WTC11 (cell line): ENCODE results near the gene S1PR3. TPM values are rescaled to one million over a fixed set of nuclear protein-coding genes. Genes with fewer than 3 reads are reported as not detected.

Experiments
- ATAC-seq: fragments of 200-7000 bp; cut with Tn5 transposase; 2 replicates; pipeline ENCODE4 v1.10.0; 2021; ENCODE audit warnings: mild to moderate bottlenecking, moderate library complexity
- CTCF ChIA-PET: fragments of 300-600 bp; sonication (Branson Sonifier 250); formaldehyde crosslinking; loops from one replicate; lab custom pipeline; 2021; ENCODE audit warnings: antibody characterized with exemption; lab: Charles Lee
- POLR2A ChIA-PET: fragments of 350-600 bp; sonication (Branson Sonifier 250); formaldehyde crosslinking; loops from one replicate; lab custom pipeline; 2021; ENCODE audit warnings: antibody characterized with exemption; lab: Charles Lee
- DNase-seq: peaks from one replicate; pipeline ENCODE4 v3.0.0; 2021; ENCODE audit warnings: low spot score
- H3K27ac Mint-ChIP-seq: 2 replicates; pipeline ENCODE4 v1.8.0; 2021; ENCODE audit warnings: mixed read lengths
- H3K27me3 Mint-ChIP-seq: 2 replicates; pipeline ENCODE4 v1.8.0; 2021; ENCODE audit warnings: low read depth, mild to moderate bottlenecking, moderate library complexity, mixed read lengths
- H3K36me3 Mint-ChIP-seq: 2 replicates; pipeline ENCODE4 v1.8.0; 2021; ENCODE audit warnings: mixed read lengths
- H3K4me1 Mint-ChIP-seq: 2 replicates; pipeline ENCODE4 v1.8.0; 2022; ENCODE audit warnings: mixed read lengths
- H3K4me3 Mint-ChIP-seq: 2 replicates; pipeline ENCODE4 v1.8.0; 2021; ENCODE audit warnings: mild to moderate bottlenecking, moderate library complexity, mixed read lengths
- H3K9me3 Mint-ChIP-seq: 2 replicates; pipeline ENCODE4 v1.8.0; 2021; ENCODE audit warnings: mixed read lengths
- ATF6 ChIP-seq: sonication (generic); formaldehyde crosslinking; IDR thresholded peaks from 2 replicates; pipeline ENCODE4 v1.8.1; 2023; ENCODE audit warnings: mild to moderate bottlenecking, missing genetic modification reagents
- FOXK1 ChIP-seq: sonication (generic); formaldehyde crosslinking; IDR thresholded peaks from 2 replicates; pipeline ENCODE4 v1.8.0; 2022; ENCODE audit warnings: mild to moderate bottlenecking, moderate library complexity, missing genetic modification reagents
- MXD4 ChIP-seq: fragments of 250-450 bp; sonication (Bioruptor Pico); IDR thresholded peaks from 2 replicates; pipeline ENCODE4 v1.8.0; 2021; ENCODE audit warnings: mild to moderate bottlenecking, moderate library complexity, borderline replicate concordance
- PREB ChIP-seq: sonication (generic); formaldehyde crosslinking; IDR thresholded peaks from 2 replicates; pipeline ENCODE4 v1.8.1; 2022; ENCODE audit warnings: mild to moderate bottlenecking, missing genetic modification reagents, moderate library complexity, borderline replicate concordance
- PRRX2 ChIP-seq: fragments of 250-450 bp; sonication (Bioruptor Pico); IDR thresholded peaks from 2 replicates; pipeline ENCODE4 v1.8.0; 2021; ENCODE audit warnings: mild to moderate bottlenecking
- SMAD3 ChIP-seq: sonication (generic); formaldehyde crosslinking; IDR thresholded peaks from 2 replicates; pipeline ENCODE4 v1.8.0; 2022; ENCODE audit warnings: missing genetic modification reagents, mild to moderate bottlenecking, borderline replicate concordance
- ZNF416 ChIP-seq: fragments of 250-450 bp; sonication (Bioruptor Pico); IDR thresholded peaks from 2 replicates; pipeline ENCODE4 v1.9.0; 2021; ENCODE audit warnings: mild to moderate bottlenecking, inconsistent platforms
- ZNF671 ChIP-seq: fragments of 250-450 bp; sonication (Bioruptor Pico); IDR thresholded peaks from 2 replicates; pipeline ENCODE4 v1.8.0; 2021; ENCODE audit warnings: mild to moderate bottlenecking
- ZSCAN18 ChIP-seq: fragments of 250-450 bp; sonication (Bioruptor Pico); IDR thresholded peaks from 2 replicates; pipeline ENCODE4 v2.1.2; 2022; ENCODE audit warnings: mild to moderate bottlenecking, moderate library complexity
- total RNA-seq: library from RNA; stranded (reverse); gene quantifications from 3 replicates; pipeline ENCODE4 v1.2.3, GENCODE V29; 2021
- TF ChIP-seq, protein P1 (sequence below): fragments of 250-450 bp; sonication (Bioruptor Pico); IDR thresholded peaks from 2 replicates; pipeline ENCODE4 v1.9.0; 2021; ENCODE audit warnings: mild to moderate bottlenecking, borderline replicate concordance

Gene S1PR3
- total RNA-seq, 1 experiment from 2014 or later, result 7.1 TPM

DNA sequence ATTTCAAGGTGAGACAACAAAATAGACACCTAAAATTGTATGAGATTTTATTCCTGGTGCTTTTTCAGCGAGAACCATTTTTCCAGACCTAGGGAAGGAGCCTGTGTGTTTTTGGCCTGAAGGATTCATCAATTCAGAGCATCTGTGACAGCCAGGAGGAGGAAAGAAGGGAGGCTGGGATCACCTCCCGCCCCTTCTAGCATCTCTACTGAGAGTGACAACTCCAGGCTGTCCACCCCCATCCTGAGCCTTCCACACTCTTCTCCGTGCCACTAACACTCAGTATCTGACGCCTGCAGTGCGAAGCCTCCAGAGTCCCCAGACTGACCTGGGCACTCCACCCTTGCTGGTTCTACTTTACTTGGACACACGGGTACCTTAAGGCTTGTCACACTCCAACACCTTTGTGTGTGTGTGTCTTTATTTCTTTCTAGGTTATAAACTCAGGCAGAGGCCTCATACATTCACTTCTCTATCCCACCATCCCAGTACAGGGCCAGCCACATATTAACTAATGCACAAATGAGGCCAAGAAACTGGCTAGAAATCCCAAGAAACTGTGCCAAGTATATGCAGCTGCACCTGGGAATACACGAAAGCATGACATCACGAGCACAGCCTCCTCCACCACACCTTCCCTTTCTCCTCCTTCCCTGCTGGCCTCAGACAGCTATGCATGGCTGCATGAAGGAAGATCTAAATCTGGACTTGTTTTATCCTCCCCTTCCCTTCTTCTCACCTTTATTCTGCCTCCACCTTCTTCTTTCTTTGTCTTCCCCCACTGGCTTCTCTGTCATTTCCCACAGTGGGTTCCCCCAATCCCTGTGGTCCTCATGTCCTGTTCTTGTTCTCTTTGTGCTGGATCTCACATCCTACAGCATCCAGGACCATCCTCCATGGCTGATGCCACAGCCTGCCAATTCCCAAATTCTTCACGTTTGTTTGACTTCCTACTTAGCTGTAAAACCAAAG, 16.0 kb downstream of the S1PR3 start (continued):
- TF ChIP-seq ZSCAN18, result no peak
- TF ChIP-seq SMAD3, result no peak
- TF ChIP-seq FOXK1 (CRISPR knock-in tag), result no peak
- TF ChIP-seq, protein P1, sequence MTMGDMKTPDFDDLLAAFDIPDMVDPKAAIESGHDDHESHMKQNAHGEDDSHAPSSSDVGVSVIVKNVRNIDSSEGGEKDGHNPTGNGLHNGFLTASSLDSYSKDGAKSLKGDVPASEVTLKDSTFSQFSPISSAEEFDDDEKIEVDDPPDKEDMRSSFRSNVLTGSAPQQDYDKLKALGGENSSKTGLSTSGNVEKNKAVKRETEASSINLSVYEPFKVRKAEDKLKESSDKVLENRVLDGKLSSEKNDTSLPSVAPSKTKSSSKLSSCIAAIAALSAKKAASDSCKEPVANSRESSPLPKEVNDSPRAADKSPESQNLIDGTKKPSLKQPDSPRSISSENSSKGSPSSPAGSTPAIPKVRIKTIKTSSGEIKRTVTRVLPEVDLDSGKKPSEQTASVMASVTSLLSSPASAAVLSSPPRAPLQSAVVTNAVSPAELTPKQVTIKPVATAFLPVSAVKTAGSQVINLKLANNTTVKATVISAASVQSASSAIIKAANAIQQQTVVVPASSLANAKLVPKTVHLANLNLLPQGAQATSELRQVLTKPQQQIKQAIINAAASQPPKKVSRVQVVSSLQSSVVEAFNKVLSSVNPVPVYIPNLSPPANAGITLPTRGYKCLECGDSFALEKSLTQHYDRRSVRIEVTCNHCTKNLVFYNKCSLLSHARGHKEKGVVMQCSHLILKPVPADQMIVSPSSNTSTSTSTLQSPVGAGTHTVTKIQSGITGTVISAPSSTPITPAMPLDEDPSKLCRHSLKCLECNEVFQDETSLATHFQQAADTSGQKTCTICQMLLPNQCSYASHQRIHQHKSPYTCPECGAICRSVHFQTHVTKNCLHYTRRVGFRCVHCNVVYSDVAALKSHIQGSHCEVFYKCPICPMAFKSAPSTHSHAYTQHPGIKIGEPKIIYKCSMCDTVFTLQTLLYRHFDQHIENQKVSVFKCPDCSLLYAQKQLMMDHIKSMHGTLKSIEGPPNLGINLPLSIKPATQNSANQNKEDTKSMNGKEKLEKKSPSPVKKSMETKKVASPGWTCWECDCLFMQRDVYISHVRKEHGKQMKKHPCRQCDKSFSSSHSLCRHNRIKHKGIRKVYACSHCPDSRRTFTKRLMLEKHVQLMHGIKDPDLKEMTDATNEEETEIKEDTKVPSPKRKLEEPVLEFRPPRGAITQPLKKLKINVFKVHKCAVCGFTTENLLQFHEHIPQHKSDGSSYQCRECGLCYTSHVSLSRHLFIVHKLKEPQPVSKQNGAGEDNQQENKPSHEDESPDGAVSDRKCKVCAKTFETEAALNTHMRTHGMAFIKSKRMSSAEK (CRISPR knock-in tag), result no peak
- no peak for TF ChIP-seq ZNF416
- TF ChIP-seq ZNF671 (CRISPR knock-in tag), result no peak
- TF ChIP-seq PREB (CRISPR knock-in tag), result no peak
- no peak for TF ChIP-seq MXD4
- no peak for TF ChIP-seq ATF6 (CRISPR knock-in tag)

DNA sequence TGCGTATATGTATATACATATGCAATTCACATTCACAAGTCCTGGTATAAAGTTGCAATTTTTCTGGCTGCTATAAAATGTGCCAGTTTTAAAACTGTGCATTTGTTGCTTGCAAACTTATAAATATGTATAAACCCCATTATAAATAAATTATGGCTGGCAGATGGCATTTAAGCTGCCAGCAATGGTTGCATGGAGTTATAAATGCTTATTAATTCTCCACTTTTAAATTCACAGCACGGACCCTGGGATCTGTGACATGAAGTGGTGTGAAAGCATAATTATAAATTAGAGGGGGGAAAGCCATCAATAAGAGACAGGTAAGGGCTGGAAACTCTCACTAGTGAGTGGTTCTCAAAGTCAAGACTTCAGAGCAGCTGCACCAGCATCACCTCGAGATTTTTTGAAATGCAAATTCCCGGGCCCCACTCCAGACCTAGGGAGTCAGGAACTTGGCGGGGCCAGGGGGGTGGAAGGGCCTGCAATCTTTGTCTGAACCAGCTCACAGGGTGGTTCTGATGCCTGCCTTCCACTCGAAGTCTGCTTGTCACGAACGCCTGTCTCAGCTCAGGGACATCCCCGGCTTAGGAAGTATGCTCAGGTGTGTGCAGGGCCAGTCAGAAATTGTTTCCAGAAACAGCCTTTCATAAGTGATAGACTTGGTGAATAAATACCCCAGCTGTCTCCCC, 16.9 kb downstream of the S1PR3 start:
- POLR2A ChIA-PET, result no interaction called here
- H3K27ac Mint-ChIP-seq, result no peak overlapping the region
- TF ChIP-seq PRRX2, result no peak
- TF ChIP-seq, all 79 proteins: peak for 0
- CTCF ChIA-PET, result interaction anchor here (0.8 to 1.9 kb wide), 5 partner anchors 7 to 271 kb away, joined by 3 to 11 read pairs (median 3); no protein-coding TSS in a partner anchor
- peaks cover 36% of the 10 kb centered on the region for H3K4me1 Mint-ChIP-seq
- H3K36me3 Mint-ChIP-seq, result no peaks in the 10 kb centered on the region; the same call in 1 of the 2 replicates
- DNase-seq (no peak), ATAC-seq (no peak)
- no peaks in the 10 kb centered on the region for H3K9me3 Mint-ChIP-seq
- no peak overlapping the region for H3K4me3 Mint-ChIP-seq
- no peaks in the 10 kb centered on the region for H3K27me3 Mint-ChIP-seq
